Hepatocyte (in vitro differentiated cells): ENCODE measurements around the gene CCNDBP1.

Source experiments
- EZH2phosphoT487 ChIP-seq: fragments of 200-600 bp; sonication (generic); IDR thresholded peaks from one replicate; pipeline ENCODE4 v1.6.1; 2018; ENCODE audit warnings: antibody characterized with exemption, mild to moderate bottlenecking, low read depth, moderate library complexity; ENCODE audit not compliant: unreplicated experiment, severe bottlenecking
- TF ChIP-seq, protein P1 (sequence below): fragments of 200-600 bp; sonication (generic); IDR thresholded peaks from 2 replicates; pipeline ENCODE4 v1.5.1; 2016; ENCODE audit warnings: antibody characterized with exemption, mild to moderate bottlenecking; ENCODE audit not compliant: poor library complexity

GRCh38 chr15:43186003-43186353 lies 775 bp downstream of the CCNDBP1 start:
- TF ChIP-seq EZH2phosphoT487: no peak
- TF ChIP-seq, protein P1, sequence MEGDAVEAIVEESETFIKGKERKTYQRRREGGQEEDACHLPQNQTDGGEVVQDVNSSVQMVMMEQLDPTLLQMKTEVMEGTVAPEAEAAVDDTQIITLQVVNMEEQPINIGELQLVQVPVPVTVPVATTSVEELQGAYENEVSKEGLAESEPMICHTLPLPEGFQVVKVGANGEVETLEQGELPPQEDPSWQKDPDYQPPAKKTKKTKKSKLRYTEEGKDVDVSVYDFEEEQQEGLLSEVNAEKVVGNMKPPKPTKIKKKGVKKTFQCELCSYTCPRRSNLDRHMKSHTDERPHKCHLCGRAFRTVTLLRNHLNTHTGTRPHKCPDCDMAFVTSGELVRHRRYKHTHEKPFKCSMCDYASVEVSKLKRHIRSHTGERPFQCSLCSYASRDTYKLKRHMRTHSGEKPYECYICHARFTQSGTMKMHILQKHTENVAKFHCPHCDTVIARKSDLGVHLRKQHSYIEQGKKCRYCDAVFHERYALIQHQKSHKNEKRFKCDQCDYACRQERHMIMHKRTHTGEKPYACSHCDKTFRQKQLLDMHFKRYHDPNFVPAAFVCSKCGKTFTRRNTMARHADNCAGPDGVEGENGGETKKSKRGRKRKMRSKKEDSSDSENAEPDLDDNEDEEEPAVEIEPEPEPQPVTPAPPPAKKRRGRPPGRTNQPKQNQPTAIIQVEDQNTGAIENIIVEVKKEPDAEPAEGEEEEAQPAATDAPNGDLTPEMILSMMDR: no peak
